Epithelial cell of esophagus (primary cell): ENCODE measurements around the gene GABBR2.

Experiments used
- DNase-seq: peaks from one replicate; pipeline ENCODE4 v3.0.0; 2010; ENCODE audit warnings: low read depth
- H3K4me3 ChIP-seq: 2 replicates; pipeline ENCODE4 v1.5.1; 2011; ENCODE audit warnings: mild to moderate bottlenecking, low read length, control low read depth
- TF ChIP-seq, protein P1 (sequence below): IDR thresholded peaks from 2 replicates; pipeline ENCODE4 v1.5.1; 2011; ENCODE audit warnings: low read depth, mild to moderate bottlenecking, low read length, control low read depth, inconsistent platforms; ENCODE audit not compliant: insufficient read depth; ENCODE audit errors: missing control alignments

GABBR2 gene

GRCh38 chr9:98248737-98249474 lies 459.8 kb downstream of the GABBR2 start:
- TF ChIP-seq, protein P1, sequence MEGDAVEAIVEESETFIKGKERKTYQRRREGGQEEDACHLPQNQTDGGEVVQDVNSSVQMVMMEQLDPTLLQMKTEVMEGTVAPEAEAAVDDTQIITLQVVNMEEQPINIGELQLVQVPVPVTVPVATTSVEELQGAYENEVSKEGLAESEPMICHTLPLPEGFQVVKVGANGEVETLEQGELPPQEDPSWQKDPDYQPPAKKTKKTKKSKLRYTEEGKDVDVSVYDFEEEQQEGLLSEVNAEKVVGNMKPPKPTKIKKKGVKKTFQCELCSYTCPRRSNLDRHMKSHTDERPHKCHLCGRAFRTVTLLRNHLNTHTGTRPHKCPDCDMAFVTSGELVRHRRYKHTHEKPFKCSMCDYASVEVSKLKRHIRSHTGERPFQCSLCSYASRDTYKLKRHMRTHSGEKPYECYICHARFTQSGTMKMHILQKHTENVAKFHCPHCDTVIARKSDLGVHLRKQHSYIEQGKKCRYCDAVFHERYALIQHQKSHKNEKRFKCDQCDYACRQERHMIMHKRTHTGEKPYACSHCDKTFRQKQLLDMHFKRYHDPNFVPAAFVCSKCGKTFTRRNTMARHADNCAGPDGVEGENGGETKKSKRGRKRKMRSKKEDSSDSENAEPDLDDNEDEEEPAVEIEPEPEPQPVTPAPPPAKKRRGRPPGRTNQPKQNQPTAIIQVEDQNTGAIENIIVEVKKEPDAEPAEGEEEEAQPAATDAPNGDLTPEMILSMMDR = no peak
- H3K4me3 ChIP-seq = no peak overlapping the region
- DNase-seq = peak; percentile 98

DNA sequence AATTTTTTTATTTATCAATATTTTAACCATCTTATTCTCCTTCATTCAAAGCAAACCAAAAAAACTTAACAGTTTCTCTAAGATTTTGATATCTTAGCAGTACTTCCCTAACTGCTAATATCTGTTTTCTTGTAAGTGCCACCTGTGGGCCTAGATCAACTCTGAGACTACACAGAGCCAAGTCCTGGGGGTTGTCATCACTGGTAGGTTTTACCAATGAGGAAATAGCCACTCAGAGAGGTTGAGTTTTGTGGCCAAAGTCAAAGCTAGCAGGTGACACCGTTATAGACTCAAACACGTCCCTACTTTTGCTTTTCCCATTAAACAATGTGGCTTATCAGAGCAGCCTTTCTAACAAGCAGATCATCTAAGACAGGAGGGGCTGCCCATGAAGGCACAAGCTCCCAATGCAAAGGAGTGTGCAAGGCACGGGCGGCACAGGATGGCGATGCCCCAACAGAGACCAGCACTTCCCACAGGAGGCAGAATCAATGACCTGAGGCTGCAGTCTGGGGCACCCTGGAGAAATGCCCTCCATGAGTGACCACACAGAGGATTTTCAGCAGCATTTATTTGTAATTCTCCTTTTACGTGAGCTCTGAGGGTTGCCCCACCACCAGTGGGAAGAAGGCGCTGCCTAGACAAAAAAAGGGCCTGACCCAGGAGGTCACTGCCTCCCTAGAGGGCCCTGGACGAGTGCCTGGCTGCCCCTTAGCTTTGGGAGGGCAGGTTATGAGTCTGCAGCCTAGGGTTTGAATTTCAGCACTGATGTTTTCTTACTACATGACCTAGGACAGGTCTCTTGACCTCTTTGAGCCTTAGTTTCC lies 460.7 kb downstream of the GABBR2 start:
- H3K4me3 ChIP-seq = no peak overlapping the region
- TF ChIP-seq, protein P1 = no peak
- DNase-seq = no peak

- TF ChIP-seq, protein P1 = no peak
- DNase-seq = no peak
- H3K4me3 ChIP-seq = no peak overlapping the region
Observed at GRCh38 chr9:98242426-98242825, 466.3 kb downstream of the GABBR2 start.

GRCh38 chr9:98241357-98242300 lies 467.1 kb downstream of the GABBR2 start:
- H3K4me3 ChIP-seq = no peak overlapping the region
- TF ChIP-seq, protein P1 = no peak

DNA sequence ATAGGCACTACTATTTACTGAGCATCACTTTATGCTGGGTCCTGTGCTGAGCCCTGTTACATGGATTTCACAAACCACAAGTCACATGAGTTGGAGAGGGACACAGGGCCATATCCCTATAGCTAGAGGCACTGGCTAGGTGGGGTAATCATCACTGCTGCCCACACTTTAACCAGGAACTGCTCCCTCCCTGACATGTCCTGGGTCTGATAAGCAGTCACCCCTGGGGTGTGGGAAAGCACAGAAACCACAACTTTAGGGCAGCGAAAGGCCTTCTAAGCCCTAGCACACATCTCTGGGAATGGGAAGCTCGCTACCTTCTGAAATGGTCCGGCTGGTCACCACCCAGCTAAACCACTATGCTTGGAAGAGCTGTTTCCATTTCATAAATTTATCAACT lies 468.3 kb downstream of the GABBR2 start:
- no peak overlapping the region for H3K4me3 ChIP-seq
- TF ChIP-seq, protein P1 = no peak
- no peak for DNase-seq

More at GRCh38 chr9:98241357-98242300, 467.1 kb downstream of the GABBR2 start:
- no peak for DNase-seq
